Thyroid gland (tissue), 4 donors: ENCODE results near the gene ANKMY1. TPM values are rescaled to one million over a fixed set of nuclear protein-coding genes. Genes with fewer than 3 reads are reported as not detected.

ENCODE experiments used
- DNase-seq, 2 donors: peaks; one replicate each; pipeline ENCODE4 v3.0.0-alpha.2; 2019
- H3K27ac ChIP-seq, 3 donors: fragments of 200-600 bp; sonication (generic); 1 replicate in 2 of 3; 2 replicates in 1 of 3; pipeline ENCODE4 v1.5.1; 2016 to 2019; ENCODE audit warnings: mild to moderate bottlenecking in 1 of 3, moderate library complexity in 1 of 3
- H3K27me3 ChIP-seq: fragments of 200-600 bp; sonication (generic); one replicate; pipeline ENCODE4 v1.5.1; 2019
- H3K36me3 ChIP-seq, 2 donors: fragments of 200-600 bp; sonication (generic); one replicate each; pipeline ENCODE4 v1.5.1; 2016 to 2019
- H3K4me1 ChIP-seq, 2 donors: fragments of 200-600 bp; sonication (generic); one replicate each; pipeline ENCODE4 v1.5.1; 2017 to 2019
- H3K4me3 ChIP-seq, 3 donors: fragments of 200-600 bp; sonication (generic); replicated peaks in 1 of 3; 1 replicate in 2 of 3; 2 replicates in 1 of 3; pipeline ENCODE4 v1.5.1; 2016; ENCODE audit warnings: mild to moderate bottlenecking in 1 of 3
- H3K9me3 ChIP-seq: fragments of 200-600 bp; sonication (generic); one replicate; pipeline ENCODE4 v1.5.1; 2017
- CTCF ChIP-seq, 6 experiments: fragments of 200-600 bp in 3 of 6; fragments of 450-650 bp in 3 of 6; sonication (generic) in 3 of 6; IDR thresholded peaks; one replicate each; pipeline ENCODE4 v1.5.1; 2016 to 2019; ENCODE audit warnings: antibody characterized with exemption in 6 of 6, mild to moderate bottlenecking in 2 of 6, inconsistent platforms in 1 of 6, moderate library complexity in 1 of 6
- POLR2A ChIP-seq, 2 donors: fragments of 450-650 bp; IDR thresholded peaks; one replicate each; pipeline ENCODE4 v1.6.1; 2017; ENCODE audit warnings: antibody characterized with exemption in 2 of 2, mild to moderate bottlenecking in 2 of 2, moderate library complexity in 1 of 2
- WGBS, 2 donors: methylation state at CpG; one replicate each; pipeline ENCODE4 v1.1.5; 2017; 5-methylcytosine and 5-hydroxymethylcytosine counted together
- intact Hi-C: fragments of 100-400 bp; cut with DNase I; formaldehyde crosslinking; loops from one replicate; pipeline ENCODE4 v1.15.1; 2023
- total RNA-seq, 4 donors: library from RNA; depleted of rRNA; stranded (reverse); fragments of >200 nt; gene quantifications; one replicate each; pipeline ENCODE4 v1.2.3, GENCODE V29; 2016

Gene ANKMY1
- total RNA-seq, 4 donors from 2014 or later = 17.4 to 24.7 (median 21.0) TPM

- Histone ChIP-seq H3K36me3 (no peaks in the 10 kb centered on the region), H3K27ac (no peak overlapping the region), H3K27me3 (no peaks in the 10 kb centered on the region), H3K4me3 (no peak overlapping the region), H3K4me1 (no peaks in the 10 kb centered on the region), H3K9me3 (no peaks in the 10 kb centered on the region)
- DNase-seq = no peak
- intact Hi-C loops = no loop called here
- no peak for TF ChIP-seq POLR2A (IDR thresholded peaks at IDR 0.05)
- no peak for TF ChIP-seq CTCF (IDR thresholded peaks at IDR 0.05)
- 92 to 94% methylated on average over 19 to 21 of the region's 21 CpGs for WGBS, 2 donors
These were observed 79.3 kb downstream of the ANKMY1 start for GRCh38 chr2:240478346-240479110.

- no peak for TF ChIP-seq POLR2A (IDR thresholded peaks at IDR 0.05)
- no peak for TF ChIP-seq CTCF (IDR thresholded peaks at IDR 0.05)
- H3K27ac ChIP-seq = no peak overlapping the region
- intact Hi-C loops = no loop called here
- no peaks in the 10 kb centered on the region for H3K9me3 ChIP-seq
- WGBS, 2 donors = 91 to 93% methylated on average over 13 of the region's 13 CpGs
- no peaks in the 10 kb centered on the region for H3K27me3 ChIP-seq
- DNase-seq = no peak
- no peaks in the 10 kb centered on the region for H3K36me3 ChIP-seq
- no peak overlapping the region for H3K4me3 ChIP-seq
- no peaks in the 10 kb centered on the region for H3K4me1 ChIP-seq
These were observed 79.9 kb downstream of the ANKMY1 start for GRCh38 chr2:240477916-240478315.

GRCh38 chr2:240473211-240473610, 84.6 kb downstream of the ANKMY1 start:
- H3K27ac ChIP-seq = no peak overlapping the region
- H3K27me3 ChIP-seq = no peaks in the 10 kb centered on the region
- H3K4me3 ChIP-seq = no peak overlapping the region
- no peak for DNase-seq
- TF ChIP-seq POLR2A (IDR thresholded peaks at IDR 0.05) (no peak), CTCF (IDR thresholded peaks at IDR 0.05) (no peak)
- H3K36me3 ChIP-seq = no peaks in the 10 kb centered on the region
- intact Hi-C loops = no loop called here
- H3K4me1 ChIP-seq = no peaks in the 10 kb centered on the region
- no peaks in the 10 kb centered on the region for H3K9me3 ChIP-seq
- WGBS, 2 donors = 96 to 99% methylated on average over 4 of the region's 4 CpGs

- no peaks in the 10 kb centered on the region for H3K36me3 ChIP-seq
- DNase-seq = no peak
- no peak overlapping the region for H3K27ac ChIP-seq
- intact Hi-C loops = no loop called here
- H3K27me3 ChIP-seq = no peaks in the 10 kb centered on the region
- WGBS, 2 donors = 92 to 98% methylated on average over 9 of the region's 11 CpGs
- H3K4me3 ChIP-seq = no peak overlapping the region
- H3K9me3 ChIP-seq = no peaks in the 10 kb centered on the region
- H3K4me1 ChIP-seq = no peaks in the 10 kb centered on the region
- TF ChIP-seq POLR2A (IDR thresholded peaks at IDR 0.05) (no peak), CTCF (IDR thresholded peaks at IDR 0.05) (no peak)
These were observed 85.6 kb downstream of the ANKMY1 start for GRCh38 chr2:240472078-240472790.

GRCh38 chr2:240469740-240470139, 88.0 kb downstream of the ANKMY1 start:
- TF ChIP-seq POLR2A (IDR thresholded peaks at IDR 0.05) (no peak), CTCF (IDR thresholded peaks at IDR 0.05) (no peak)
- no peaks in the 10 kb centered on the region for H3K27me3 ChIP-seq
- DNase-seq = no peak
- H3K4me1 ChIP-seq = no peaks in the 10 kb centered on the region
- WGBS, 2 donors = 94 to 97% methylated on average over 5 to 6 of the region's 6 CpGs
- H3K4me3 ChIP-seq = no peak overlapping the region
- H3K27ac ChIP-seq = no peak overlapping the region
- intact Hi-C loops = no loop called here
- no peaks in the 10 kb centered on the region for H3K36me3 ChIP-seq
- no peaks in the 10 kb centered on the region for H3K9me3 ChIP-seq
